NCI-H2227 (cell line): ENCODE results near the gene DPP4.

Source experiments
- DNase-seq: peaks from one replicate; lab custom pipeline; 2025; ENCODE audit not compliant: unreplicated experiment; lab: John Stamatoyannopoulos, UW

Gene DPP4

GRCh38 chr2:162022290-162022945 is 51.6 kb downstream of the DPP4 start:
- no peak for DNase-seq

- no peak for DNase-seq
Observed at GRCh38 chr2:162021516-162022058, 52.4 kb downstream of the DPP4 start.

GRCh38 chr2:162018530-162018929 is 55.5 kb downstream of the DPP4 start:
- DNase-seq = no peak

GRCh38 chr2:162017233-162017632 is 56.8 kb downstream of the DPP4 start:
- DNase-seq = no peak

GRCh38 chr2:162016080-162016479 is 57.9 kb downstream of the DPP4 start:
- no peak for DNase-seq

- DNase-seq = no peak
Observed at GRCh38 chr2:162014751-162015150, 59.3 kb downstream of the DPP4 start.

- DNase-seq = no peak
Observed at GRCh38 chr2:162013514-162014475, 60.2 kb downstream of the DPP4 start.

- no peak for DNase-seq
Observed at GRCh38 chr2:162012565-162013058, 61.4 kb downstream of the DPP4 start.

GRCh38 chr2:162011706-162012564 is 62.1 kb downstream of the DPP4 start:
- no peak for DNase-seq

- DNase-seq = no peak
Observed at GRCh38 chr2:162009543-162009942, 64.5 kb downstream of the DPP4 start.

GRCh38 chr2:162007447-162008040 is 66.5 kb downstream of the DPP4 start:
- no peak for DNase-seq

GRCh38 chr2:162006337-162006736 is 67.7 kb downstream of the DPP4 start:
- DNase-seq = no peak

- DNase-seq = no peak
Observed at GRCh38 chr2:162004031-162004430, 70.0 kb downstream of the DPP4 start.

- no peak for DNase-seq
Observed at GRCh38 chr2:162002623-162003235, 71.3 kb downstream of the DPP4 start.

- no peak for DNase-seq
Observed at GRCh38 chr2:162000431-162000830, 73.6 kb downstream of the DPP4 start.

GRCh38 chr2:161999321-161999720 is 74.7 kb downstream of the DPP4 start:
- DNase-seq = no peak

- peak; percentile 15 for DNase-seq
Observed at GRCh38 chr2:161998857-161999256, 75.2 kb downstream of the DPP4 start.

GRCh38 chr2:161997916-161998471 is 76.0 kb downstream of the DPP4 start:
- DNase-seq = no peak

GRCh38 chr2:161995553-161996016 is 78.4 kb downstream of the DPP4 start:
- DNase-seq = peak; percentile 22
